Stimulated activated effector memory CD8-positive, alpha-beta T cell treated with anti-CD3 and anti-CD28 coated beads, Interleukin-12 subunit alpha, Interleukin-12 subunit beta, amount 100 ng/mL, for 72 hours (primary cell): ENCODE measurements around the gene KCNJ9.

Experiments
- ATAC-seq: fragments of 150-1000 bp; cut with Tn5 transposase; 2 replicates; pipeline ENCODE4 v1.10.0; 2021
- DNase-seq, 2 donors: peaks; one replicate each; pipeline ENCODE4 v3.0.0; 2021 to 2022; ENCODE audit warnings: low spot score in 2 of 2
- H3K27ac Mint-ChIP-seq: one replicate; pipeline ENCODE4 v1.8.0; 2022; ENCODE audit warnings: mild to moderate bottlenecking, mixed read lengths
- H3K36me3 Mint-ChIP-seq: one replicate; pipeline ENCODE4 v1.8.0; 2022; ENCODE audit warnings: mild to moderate bottlenecking, mixed read lengths
- H3K4me1 Mint-ChIP-seq: one replicate; pipeline ENCODE4 v1.8.0; 2022; ENCODE audit warnings: mixed read lengths
- H3K4me3 Mint-ChIP-seq: one replicate; pipeline ENCODE4 v1.8.0; 2022; ENCODE audit warnings: mild to moderate bottlenecking, mixed read lengths
- H3K9me3 Mint-ChIP-seq: one replicate; pipeline ENCODE4 v1.8.0; 2022; ENCODE audit warnings: mixed read lengths

The KCNJ9 gene

DNA sequence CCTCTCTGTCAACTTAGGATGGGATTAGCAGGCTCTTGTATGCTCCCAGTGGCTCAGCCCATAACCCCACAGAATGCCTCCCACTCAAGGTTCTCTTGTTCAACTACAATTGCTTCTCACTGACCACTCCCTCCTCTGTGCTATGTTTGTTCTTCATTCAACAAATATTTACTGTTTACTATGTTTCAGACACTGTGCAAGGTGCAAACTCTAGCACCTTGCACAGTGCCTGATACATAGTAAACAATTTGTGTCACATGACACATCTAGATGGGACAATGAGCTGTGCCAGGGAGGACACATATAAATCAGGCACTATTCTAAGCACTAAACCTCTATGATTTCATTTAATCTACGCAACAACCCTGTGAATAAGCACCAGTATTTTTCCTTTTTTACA is 49.6 kb downstream of the KCNJ9 start:
- H3K36me3 Mint-ChIP-seq = no peaks in the 10 kb centered on the region
- DNase-seq = no peak
- no peak overlapping the region for H3K4me3 Mint-ChIP-seq
- no peak for ATAC-seq
- H3K9me3 Mint-ChIP-seq = no peaks in the 10 kb centered on the region
- H3K4me1 Mint-ChIP-seq = no peaks in the 10 kb centered on the region
- H3K27ac Mint-ChIP-seq = no peak overlapping the region

DNA sequence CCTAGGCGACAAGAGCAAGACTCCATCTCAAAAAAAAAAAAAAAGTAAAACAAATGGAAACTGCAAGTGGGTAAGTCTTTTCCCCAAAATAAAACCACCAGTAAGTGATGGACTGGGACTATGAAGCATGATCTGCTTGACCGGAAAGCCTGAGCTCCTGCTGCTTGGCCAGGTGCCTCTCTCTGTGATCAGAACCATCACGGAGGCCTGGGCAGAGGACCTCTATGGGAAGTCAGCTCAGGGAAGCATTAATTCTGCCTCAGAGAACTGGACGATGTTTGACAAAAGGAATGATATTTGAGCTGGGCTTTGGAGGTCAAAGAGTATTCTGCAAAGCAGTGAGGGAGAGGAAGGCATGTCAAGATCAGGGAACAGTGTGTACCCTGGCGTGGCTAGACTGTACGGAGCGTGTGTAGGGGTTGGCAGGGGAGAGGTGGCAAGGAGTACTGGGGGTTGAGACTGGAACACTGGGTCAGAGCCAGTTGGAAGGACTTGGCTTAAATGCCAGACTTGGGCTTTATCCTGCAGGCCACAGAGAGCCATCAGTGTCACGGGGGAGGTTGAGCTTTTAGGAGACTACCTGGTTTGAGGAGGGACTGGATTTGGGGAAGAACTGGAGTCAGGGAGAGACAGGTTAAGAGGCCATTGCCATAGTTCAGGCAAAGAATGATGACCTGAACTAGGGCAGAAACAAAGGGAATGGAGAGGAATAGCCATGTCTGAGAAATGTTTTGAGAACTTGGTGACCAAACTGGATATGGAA is 50.6 kb downstream of the KCNJ9 start:
- no peaks in the 10 kb centered on the region for H3K36me3 Mint-ChIP-seq
- H3K27ac Mint-ChIP-seq = no peak overlapping the region
- no peaks in the 10 kb centered on the region for H3K4me1 Mint-ChIP-seq
- H3K9me3 Mint-ChIP-seq = no peaks in the 10 kb centered on the region
- DNase-seq (no peak), ATAC-seq (no peak)
- no peak overlapping the region for H3K4me3 Mint-ChIP-seq

DNA sequence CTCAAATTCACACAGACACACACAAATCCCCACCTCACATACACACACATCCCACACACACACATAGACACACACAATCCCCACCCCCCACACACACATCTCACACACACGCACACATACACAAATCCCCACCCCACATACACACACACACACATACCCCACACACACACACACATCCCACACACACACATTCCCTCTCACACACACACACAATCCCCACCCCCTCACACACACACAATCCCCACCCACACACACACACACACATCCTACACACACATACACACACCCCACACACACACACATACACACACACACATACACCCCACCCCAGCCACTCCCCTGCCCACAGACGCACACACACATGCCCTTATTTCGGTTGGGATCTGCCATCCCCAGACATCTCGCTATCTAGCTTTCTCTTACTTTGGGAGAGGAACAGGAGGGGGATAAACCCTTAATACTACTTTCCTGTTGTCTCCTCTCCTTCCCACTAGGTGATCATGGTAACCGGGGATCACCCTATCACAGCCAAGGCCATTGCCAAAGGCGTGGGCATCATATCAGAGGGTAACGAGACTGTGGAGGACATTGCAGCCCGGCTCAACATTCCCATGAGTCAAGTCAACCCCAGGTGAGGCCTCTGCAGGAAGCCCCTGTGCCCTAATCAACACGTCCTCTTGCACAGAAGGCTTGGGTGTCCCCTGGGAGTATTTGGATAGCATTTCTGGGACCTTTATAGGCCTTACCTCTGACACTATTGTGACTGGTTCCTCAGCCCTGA is 52.8 kb downstream of the KCNJ9 start:
- DNase-seq (no peak), ATAC-seq (no peak)
- Mint-ChIP-seq H3K27ac (no peak overlapping the region), H3K4me1 (no peaks in the 10 kb centered on the region), H3K36me3 (no peaks in the 10 kb centered on the region), H3K4me3 (no peak overlapping the region), H3K9me3 (no peaks in the 10 kb centered on the region)

DNA sequence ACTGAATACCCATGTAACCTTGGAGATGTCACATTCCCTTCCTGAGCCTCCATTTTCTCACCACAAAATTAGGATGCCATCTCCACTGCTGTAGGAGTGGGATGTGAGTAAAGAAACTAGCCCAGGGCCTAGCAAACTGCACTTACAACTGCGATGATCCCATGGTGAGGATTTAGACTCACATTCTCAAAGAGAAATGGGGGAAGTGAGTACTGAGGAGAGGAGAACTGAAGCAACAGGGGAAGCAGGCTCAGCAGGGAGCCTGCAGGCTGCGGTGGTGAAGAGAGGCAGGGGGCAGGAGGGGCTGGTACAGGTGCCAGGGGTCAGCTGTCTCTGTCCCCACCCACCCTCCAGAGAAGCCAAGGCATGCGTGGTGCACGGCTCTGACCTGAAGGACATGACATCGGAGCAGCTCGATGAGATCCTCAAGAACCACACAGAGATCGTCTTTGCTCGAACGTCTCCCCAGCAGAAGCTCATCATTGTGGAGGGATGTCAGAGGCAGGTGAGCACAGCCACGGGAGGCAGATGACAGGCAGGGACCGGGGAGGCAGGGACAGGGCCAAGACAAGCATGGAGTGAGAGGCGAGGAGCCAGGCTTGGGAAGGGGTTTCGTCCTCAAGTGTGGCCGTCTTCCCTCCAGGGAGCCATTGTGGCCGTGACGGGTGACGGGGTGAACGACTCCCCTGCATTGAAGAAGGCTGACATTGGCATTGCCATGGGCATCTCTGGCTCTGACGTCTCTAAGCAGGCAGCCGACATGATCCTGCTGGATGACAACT is 53.6 kb downstream of the KCNJ9 start:
- DNase-seq (no peak), ATAC-seq (no peak)
- Mint-ChIP-seq H3K27ac (no peak overlapping the region), H3K4me3 (no peak overlapping the region), H3K9me3 (no peaks in the 10 kb centered on the region), H3K36me3 (no peaks in the 10 kb centered on the region), H3K4me1 (no peaks in the 10 kb centered on the region)

DNA sequence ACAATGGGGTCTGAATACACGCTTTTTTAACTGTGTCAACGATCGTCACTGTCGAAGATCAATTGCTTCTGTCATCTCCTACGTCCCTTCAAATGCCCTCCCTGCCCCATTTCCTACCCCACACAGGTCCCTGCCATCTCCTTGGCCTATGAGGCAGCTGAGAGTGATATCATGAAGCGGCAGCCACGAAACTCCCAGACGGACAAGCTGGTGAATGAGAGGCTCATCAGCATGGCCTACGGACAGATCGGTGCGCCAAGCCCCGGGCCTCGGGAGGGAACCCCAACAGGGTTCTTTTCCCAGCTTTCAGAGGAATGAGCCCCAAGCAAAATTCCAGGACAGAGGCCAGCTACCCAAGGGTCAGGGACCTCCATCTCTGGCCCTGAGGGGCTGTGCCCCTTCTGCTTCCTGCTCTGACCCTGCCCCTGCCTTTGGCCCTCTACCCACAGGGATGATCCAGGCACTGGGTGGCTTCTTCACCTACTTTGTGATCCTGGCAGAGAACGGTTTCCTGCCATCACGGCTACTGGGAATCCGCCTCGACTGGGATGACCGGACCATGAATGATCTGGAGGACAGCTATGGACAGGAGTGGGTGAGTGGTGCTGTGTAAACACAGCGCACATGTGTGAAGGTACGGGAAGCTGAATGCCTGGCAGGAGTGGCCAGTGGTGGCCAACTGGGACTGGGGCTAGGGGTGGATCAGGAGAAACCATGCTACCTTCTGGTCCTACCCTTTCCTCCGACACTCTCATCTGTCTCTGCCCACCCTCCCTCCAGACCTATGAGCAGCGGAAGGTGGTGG is 55.0 kb downstream of the KCNJ9 start:
- Mint-ChIP-seq H3K27ac (no peak overlapping the region), H3K4me3 (no peak overlapping the region), H3K9me3 (no peaks in the 10 kb centered on the region), H3K36me3 (no peaks in the 10 kb centered on the region), H3K4me1 (no peaks in the 10 kb centered on the region)
- ATAC-seq (no peak), DNase-seq (no peak)

DNA sequence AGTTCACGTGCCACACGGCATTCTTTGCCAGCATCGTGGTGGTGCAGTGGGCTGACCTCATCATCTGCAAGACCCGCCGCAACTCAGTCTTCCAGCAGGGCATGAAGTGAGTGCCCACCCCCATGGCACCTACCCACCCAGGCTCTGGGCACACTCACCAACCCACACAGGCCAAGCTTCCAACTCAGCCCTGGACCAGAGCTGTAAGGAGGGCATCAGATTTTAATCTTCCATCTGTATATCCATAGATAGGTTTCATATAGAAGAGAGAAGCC is 55.5 kb downstream of the KCNJ9 start:
- Mint-ChIP-seq H3K4me3 (no peak overlapping the region), H3K36me3 (no peaks in the 10 kb centered on the region), H3K4me1 (no peaks in the 10 kb centered on the region), H3K9me3 (no peaks in the 10 kb centered on the region), H3K27ac (no peak overlapping the region)
- ATAC-seq = no peak
- DNase-seq = no peak

DNA sequence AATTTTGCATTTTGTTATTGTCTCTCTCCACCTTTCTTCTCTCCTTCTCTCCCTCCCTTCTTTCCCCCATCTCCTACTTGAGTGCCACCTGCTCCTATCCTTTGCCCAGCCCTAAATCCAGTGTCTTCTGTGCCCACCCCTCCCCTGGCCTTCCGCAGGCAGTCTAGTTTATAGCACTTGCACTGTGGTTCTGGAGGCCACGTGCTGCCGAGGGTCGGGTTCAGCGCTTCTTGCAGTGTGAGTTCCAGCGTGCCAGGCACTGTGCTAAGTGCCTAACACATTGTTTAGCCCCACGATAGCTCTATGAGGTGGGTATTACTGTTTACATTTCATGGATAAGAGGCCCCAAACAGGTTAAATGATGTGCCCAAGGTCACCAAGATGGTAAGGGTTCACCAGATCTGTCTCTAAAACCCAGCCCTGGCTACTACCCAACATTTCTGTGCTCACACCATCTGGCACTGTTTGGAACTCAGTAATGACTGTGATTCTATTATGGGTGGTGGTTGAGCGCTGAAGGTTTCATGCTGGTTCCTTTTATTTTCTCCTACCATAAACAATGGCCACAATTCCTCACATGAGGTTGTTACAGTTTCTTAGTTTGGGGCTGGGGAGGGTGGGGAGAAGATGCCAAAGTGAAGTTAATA is 56.0 kb downstream of the KCNJ9 start:
- ATAC-seq (no peak), DNase-seq (no peak)
- Mint-ChIP-seq H3K27ac (no peak overlapping the region), H3K36me3 (no peaks in the 10 kb centered on the region), H3K9me3 (no peaks in the 10 kb centered on the region), H3K4me1 (no peaks in the 10 kb centered on the region), H3K4me3 (no peak overlapping the region)

DNA sequence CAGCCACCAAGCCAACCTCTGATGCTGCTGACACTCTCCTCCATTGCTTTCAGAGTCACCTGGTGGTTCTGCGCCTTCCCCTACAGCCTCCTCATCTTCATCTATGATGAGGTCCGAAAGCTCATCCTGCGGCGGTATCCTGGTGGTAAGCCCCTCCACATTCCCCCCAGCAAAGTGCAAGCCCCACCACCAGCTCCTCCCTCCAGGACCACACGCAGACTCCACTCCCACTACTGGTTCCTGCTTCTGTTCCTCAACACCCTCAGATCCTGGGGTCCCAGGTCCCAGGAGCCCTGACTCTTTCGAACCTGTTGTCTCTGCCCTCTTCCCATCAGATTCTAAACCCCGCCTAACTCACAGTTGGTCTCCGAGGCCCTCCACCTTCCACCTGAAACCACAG is 58.5 kb downstream of the KCNJ9 start:
- H3K36me3 Mint-ChIP-seq = no peaks in the 10 kb centered on the region
- no peaks in the 10 kb centered on the region for H3K4me1 Mint-ChIP-seq
- ATAC-seq = no peak
- H3K27ac Mint-ChIP-seq = no peak overlapping the region
- no peak for DNase-seq
- no peaks in the 10 kb centered on the region for H3K9me3 Mint-ChIP-seq
- H3K4me3 Mint-ChIP-seq = no peak overlapping the region
